Right atrium auricular region (tissue), 2 donors: ENCODE results near the gene GRM1. TPM values are rescaled to one million over a fixed set of nuclear protein-coding genes. Genes with fewer than 3 reads are reported as not detected.

Experiments
- DNase-seq: peaks from one replicate; pipeline ENCODE4 v3.0.0-alpha.2; 2019; ENCODE audit warnings: low spot score
- H3K27ac ChIP-seq, 2 donors: fragments of 200-600 bp; sonication (generic); 1 replicate in 1 of 2; 2 replicates in 1 of 2; pipeline ENCODE4 v1.5.1; 2016 to 2019
- H3K27me3 ChIP-seq, 2 donors: fragments of 200-600 bp; sonication (generic); one replicate each; pipeline versions ENCODE4 v1.5.1 to v1.6.0; 2017 to 2019
- H3K36me3 ChIP-seq: fragments of 200-600 bp; sonication (generic); one replicate; pipeline ENCODE4 v1.5.1; 2016
- H3K4me1 ChIP-seq, 2 donors: fragments of 200-600 bp; sonication (generic); one replicate each; pipeline versions ENCODE4 v1.5.1 to v1.6.0; 2017 to 2019
- H3K4me3 ChIP-seq, 2 donors: fragments of 200-600 bp; sonication (generic); 1 replicate in 1 of 2; 2 replicates in 1 of 2; pipeline ENCODE4 v1.5.1; 2017 to 2019; ENCODE audit warnings: mild to moderate bottlenecking in 1 of 2, moderate library complexity in 1 of 2
- H3K9me3 ChIP-seq, 2 donors: fragments of 200-600 bp; sonication (generic); one replicate each; pipeline ENCODE4 v1.5.1; 2019
- CTCF ChIP-seq, 2 donors: fragments of 200-600 bp; sonication (generic); IDR thresholded peaks; one replicate each; pipeline ENCODE4 v1.5.1; 2019; ENCODE audit warnings: antibody characterized with exemption in 2 of 2
- total RNA-seq, 2 donors: library from RNA; depleted of rRNA; stranded (reverse); fragments of >200 nt; gene quantifications; one replicate each; pipeline ENCODE4 v1.1.0, GENCODE V29; 2016

GRM1 gene
- total RNA-seq, 2 donors from 2014 or later, result 0.07 to 0.08 TPM

GRCh38 chr6:146305951-146306350 is 277.1 kb downstream of the GRM1 start:
- no peak for TF ChIP-seq CTCF (IDR thresholded peaks at IDR 0.05)
- H3K27me3 ChIP-seq, result no peaks in the 10 kb centered on the region
- H3K36me3 ChIP-seq, result no peaks in the 10 kb centered on the region
- no peak for DNase-seq
- no peaks in the 10 kb centered on the region for H3K4me1 ChIP-seq
- no peak overlapping the region for H3K4me3 ChIP-seq
- no peak overlapping the region for H3K27ac ChIP-seq
- H3K9me3 ChIP-seq, result no peaks in the 10 kb centered on the region

- DNase-seq, result no peak
- Histone ChIP-seq H3K9me3 (no peaks in the 10 kb centered on the region), H3K27me3 (no peaks in the 10 kb centered on the region), H3K4me1 (no peaks in the 10 kb centered on the region), H3K36me3 (no peaks in the 10 kb centered on the region), H3K4me3 (no peak overlapping the region), H3K27ac (no peak overlapping the region)
- no peak for TF ChIP-seq CTCF (IDR thresholded peaks at IDR 0.05)
Observed at GRCh38 chr6:146310628-146311027, 281.8 kb downstream of the GRM1 start.

DNA sequence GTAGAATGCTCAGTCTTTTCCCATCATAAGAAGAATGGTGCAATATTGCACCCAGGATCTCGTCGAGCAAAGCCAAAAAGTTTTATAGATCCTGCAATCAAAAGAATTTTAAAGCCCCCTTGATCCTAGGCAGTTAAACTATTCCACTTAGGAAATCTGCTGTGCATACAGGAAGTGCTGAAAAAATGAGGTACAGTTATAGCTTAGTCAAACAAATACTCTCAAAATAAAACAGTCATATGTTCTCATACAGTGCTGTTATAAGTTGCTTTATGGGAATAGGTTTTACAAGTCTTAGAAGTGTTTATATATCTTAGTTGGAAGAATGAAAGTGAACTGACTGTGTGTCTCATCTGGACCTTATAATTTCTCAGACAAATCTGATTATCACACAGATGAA is 282.2 kb downstream of the GRM1 start:
- H3K4me1 ChIP-seq, result no peaks in the 10 kb centered on the region
- no peak for TF ChIP-seq CTCF (IDR thresholded peaks at IDR 0.05)
- no peaks in the 10 kb centered on the region for H3K36me3 ChIP-seq
- DNase-seq, result no peak
- H3K9me3 ChIP-seq, result no peaks in the 10 kb centered on the region
- H3K27me3 ChIP-seq, result no peaks in the 10 kb centered on the region
- H3K27ac ChIP-seq, result no peak overlapping the region
- no peak overlapping the region for H3K4me3 ChIP-seq

DNA sequence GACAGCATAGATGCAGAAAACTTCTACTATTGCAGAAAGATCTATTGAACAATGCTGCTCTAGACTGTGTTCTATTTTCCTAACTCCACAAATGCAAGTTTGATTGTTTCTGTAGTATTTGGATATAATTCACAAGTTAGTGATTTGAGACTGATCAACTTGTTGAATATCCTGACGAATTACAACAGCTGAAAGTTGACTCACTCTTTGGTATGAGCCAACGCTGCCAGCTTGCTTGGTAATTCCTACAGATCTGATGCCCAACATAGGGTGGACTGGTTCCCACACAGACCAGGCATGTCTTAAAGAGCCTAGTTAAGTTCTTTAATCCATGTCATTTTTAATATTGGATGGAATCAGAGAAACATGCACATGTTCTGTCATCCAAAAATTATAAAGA is 283.7 kb downstream of the GRM1 start:
- Histone ChIP-seq H3K27me3 (no peaks in the 10 kb centered on the region), H3K4me3 (no peak overlapping the region), H3K27ac (no peak overlapping the region), H3K4me1 (no peaks in the 10 kb centered on the region), H3K9me3 (no peaks in the 10 kb centered on the region), H3K36me3 (no peaks in the 10 kb centered on the region)
- DNase-seq, result no peak
- TF ChIP-seq CTCF (IDR thresholded peaks at IDR 0.05), result no peak

DNA sequence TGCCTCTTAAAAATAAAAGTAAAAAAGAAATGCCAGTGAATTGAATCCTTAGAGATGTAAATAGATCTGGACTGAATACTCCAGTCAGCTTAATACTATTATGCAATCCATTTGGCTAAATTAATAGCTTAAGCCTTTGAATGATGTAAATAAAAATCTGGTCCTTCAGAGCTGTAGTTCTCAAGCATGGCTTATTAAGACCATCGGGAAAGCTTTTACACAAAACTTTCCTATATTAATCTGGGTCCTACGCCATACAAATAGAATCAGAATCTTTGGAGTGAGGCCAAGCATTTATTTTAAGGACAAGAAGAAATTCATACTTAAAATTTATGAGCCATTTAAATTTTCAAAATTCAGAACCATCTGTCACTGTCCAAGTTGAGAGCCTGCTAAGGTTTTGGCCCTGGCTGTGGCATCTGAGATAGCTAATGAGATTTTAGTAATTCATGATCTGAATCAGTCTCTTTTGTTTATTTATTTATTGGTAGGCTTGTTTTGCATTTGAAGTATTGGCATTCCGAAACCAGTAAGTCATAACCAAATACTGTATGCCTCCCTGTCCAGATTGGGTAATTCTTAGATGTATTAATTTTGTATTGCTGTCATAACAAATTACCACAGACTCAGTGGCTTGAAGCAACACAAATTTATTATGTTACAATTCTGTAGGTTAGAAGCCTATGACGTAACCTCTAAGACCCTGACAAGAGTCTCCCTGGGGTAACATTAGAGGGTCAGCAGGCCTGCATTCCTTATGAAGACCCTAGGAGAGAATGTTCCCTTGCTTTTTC is 286.7 kb downstream of the GRM1 start:
- no peak overlapping the region for H3K4me3 ChIP-seq
- H3K36me3 ChIP-seq, result no peaks in the 10 kb centered on the region
- no peak for DNase-seq
- no peaks in the 10 kb centered on the region for H3K9me3 ChIP-seq
- no peaks in the 10 kb centered on the region for H3K27me3 ChIP-seq
- no peak overlapping the region for H3K27ac ChIP-seq
- no peak for TF ChIP-seq CTCF (IDR thresholded peaks at IDR 0.05)
- no peaks in the 10 kb centered on the region for H3K4me1 ChIP-seq

GRCh38 chr6:146316175-146316495 is 287.3 kb downstream of the GRM1 start:
- TF ChIP-seq CTCF (IDR thresholded peaks at IDR 0.05), result no peak
- Histone ChIP-seq H3K27me3 (no peaks in the 10 kb centered on the region), H3K9me3 (no peaks in the 10 kb centered on the region), H3K4me1 (no peaks in the 10 kb centered on the region), H3K4me3 (no peak overlapping the region), H3K36me3 (no peaks in the 10 kb centered on the region), H3K27ac (no peak overlapping the region)
- no peak for DNase-seq
